PFSK-1 (cell line): ENCODE data around the gene MRPL38.

Experiments
- FOXP2 ChIP-seq: optimal IDR thresholded peaks from 2 replicates; pipeline ENCODE3; 2011; ENCODE audit warnings: borderline replicate concordance, control low read depth, inconsistent platforms; ENCODE audit not compliant: insufficient read depth; ENCODE audit errors: extremely low read length, extremely low read depth
- POLR2AphosphoS5 ChIP-seq: IDR thresholded peaks from 2 replicates; pipeline ENCODE4 v1.6.1; 2012; ENCODE audit warnings: low read depth, mild to moderate bottlenecking, control low read depth, low read length, moderate library complexity
- REST ChIP-seq, 2 experiments: IDR thresholded peaks; 2 replicates each; pipeline versions ENCODE4 v1.6.1 to v1.8.0; 2011 to 2012; ENCODE audit warnings: low read depth in 2 of 2, low read length in 2 of 2, control low read depth in 1 of 2, inconsistent platforms in 1 of 2, mild to moderate bottlenecking in 1 of 2, moderate library complexity in 1 of 2; ENCODE audit not compliant: insufficient read depth in 1 of 2
- SIN3A ChIP-seq: IDR thresholded peaks from 2 replicates; pipeline ENCODE4 v1.6.1; 2012; ENCODE audit warnings: mild to moderate bottlenecking, low read length, moderate library complexity, borderline replicate concordance; ENCODE audit not compliant: insufficient read depth
- TAF1 ChIP-seq: IDR thresholded peaks from 2 replicates; pipeline ENCODE4 v1.6.1; 2012; ENCODE audit warnings: low read length, control low read depth, borderline replicate concordance; ENCODE audit not compliant: insufficient read depth

MRPL38 gene

GRCh38 chr17:75853433-75853832, 51.3 kb downstream of the MRPL38 start:
- TF ChIP-seq TAF1: no peak
- no peak for TF ChIP-seq SIN3A
- TF ChIP-seq POLR2AphosphoS5: no peak
- TF ChIP-seq FOXP2: no peak
- TF ChIP-seq REST (IDR thresholded peaks at IDR 0.05; ENCODE audit: insufficient read depth in 1 of 2, low read depth in 2 of 2, low read length in 2 of 2): no peak

- TF ChIP-seq FOXP2 (no peak), REST (IDR thresholded peaks at IDR 0.05; ENCODE audit: insufficient read depth in 1 of 2, low read depth in 2 of 2, low read length in 2 of 2) (no peak), TAF1 (no peak), POLR2AphosphoS5 (no peak), SIN3A (no peak)
Measured at GRCh38 chr17:75850928-75851692, 53.6 kb downstream of the MRPL38 start.

GRCh38 chr17:75849724-75850123, 55.0 kb downstream of the MRPL38 start:
- no peak for TF ChIP-seq POLR2AphosphoS5
- no peak for TF ChIP-seq TAF1
- TF ChIP-seq FOXP2: no peak
- no peak for TF ChIP-seq SIN3A
- no peak for TF ChIP-seq REST (IDR thresholded peaks at IDR 0.05; ENCODE audit: insufficient read depth in 1 of 2, low read depth in 2 of 2, low read length in 2 of 2)

- TF ChIP-seq TAF1: no peak
- TF ChIP-seq FOXP2: no peak
- no peak for TF ChIP-seq POLR2AphosphoS5
- TF ChIP-seq REST (IDR thresholded peaks at IDR 0.05; ENCODE audit: insufficient read depth in 1 of 2, low read depth in 2 of 2, low read length in 2 of 2): no peak
- no peak for TF ChIP-seq SIN3A
Measured at GRCh38 chr17:75849279-75849646, 55.4 kb downstream of the MRPL38 start.
